ENCODE results near the gene MTA1.

Gene MTA1

DNA sequence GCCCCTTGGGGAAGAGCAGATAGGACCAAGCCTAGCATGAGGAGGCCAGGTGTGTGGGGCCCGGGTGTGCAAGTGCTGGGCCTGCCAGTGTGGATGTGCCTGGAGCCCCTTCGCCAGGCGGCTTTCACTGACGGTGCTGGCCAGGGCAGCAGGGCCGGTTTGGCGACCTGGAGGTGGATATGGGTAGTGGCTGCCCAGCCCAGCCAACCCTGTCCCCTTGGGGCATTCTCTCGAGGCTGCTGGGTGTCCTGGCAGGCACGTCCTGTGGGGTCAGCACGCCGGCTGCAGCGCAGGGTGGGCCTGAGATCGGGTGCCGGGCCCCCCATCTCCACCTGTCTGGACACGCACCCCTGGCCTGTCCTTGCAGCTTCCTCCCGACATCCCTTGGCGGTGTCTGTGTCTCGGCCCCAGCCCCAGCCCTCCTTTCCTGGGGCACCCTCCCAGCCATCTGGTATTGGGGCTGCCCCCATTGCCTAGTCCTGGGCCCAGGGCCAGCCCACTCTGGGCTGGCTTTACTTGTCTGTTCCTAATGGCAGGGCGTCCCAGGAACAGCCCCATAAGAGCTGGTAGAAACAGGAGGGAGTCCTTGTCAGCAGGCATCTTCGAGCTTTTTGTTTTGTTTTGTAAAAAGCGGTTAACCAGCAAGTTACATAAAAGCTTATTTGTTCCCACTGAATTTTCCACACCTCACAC is 47.8 kb downstream of the MTA1 start:
- no peak for FAIRE-seq

DNA sequence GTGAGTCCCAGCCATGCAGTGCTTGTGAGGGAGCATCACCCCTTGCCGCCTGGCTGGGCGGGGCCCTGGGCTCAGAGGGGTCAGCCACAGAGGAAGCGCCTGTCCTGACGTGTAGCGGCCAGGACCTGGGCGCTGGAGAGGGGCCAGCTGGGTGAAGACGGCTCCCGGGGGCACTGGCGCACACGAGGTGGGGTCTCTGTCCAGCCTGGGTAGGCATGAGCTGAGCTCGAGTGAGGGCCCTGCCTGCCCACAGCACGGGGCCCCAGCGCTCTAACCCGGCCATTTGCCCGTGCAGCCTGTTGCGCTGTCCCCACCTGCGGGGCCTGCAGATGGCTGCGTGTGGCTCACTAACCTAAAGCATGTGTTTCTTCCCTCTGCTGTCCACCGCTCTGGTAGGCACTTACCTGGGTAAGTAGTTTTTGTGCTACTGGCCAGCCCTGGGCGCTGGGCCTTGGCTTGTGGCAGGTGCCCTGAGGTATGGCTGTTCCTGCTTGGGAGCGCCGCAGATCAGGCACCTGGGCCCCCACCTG is 48.4 kb downstream of the MTA1 start:
- no peak for FAIRE-seq

DNA sequence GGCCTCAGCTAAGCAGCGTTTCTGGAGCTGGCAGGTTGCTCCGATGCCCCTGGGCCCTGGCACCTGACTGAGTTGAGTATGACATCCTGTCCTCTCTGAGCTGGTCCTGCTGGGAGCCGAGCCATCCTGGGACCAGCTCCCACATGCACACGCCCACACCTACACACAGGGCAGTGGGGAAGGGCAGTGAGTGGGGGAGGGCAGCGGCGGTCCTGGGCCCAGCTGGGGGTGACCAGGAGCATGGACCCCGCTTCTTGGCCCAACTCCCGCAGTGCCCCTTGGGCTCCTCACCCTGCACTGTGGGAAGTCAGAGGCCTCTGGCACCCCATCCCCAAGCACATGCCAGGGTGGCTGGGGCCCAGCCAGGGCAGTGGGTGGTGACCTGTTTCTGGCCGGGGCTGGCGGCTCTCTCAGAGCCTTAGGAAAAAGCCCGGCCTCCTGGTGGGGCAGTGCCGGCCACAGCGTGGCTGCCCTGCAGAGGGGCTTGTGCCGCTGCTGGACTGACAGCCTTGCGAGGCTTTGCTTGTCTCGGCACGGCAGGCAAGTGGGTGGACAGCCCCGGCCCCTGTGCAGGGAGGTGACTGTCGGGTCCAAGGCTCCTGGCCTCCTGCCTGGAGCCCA is 49.1 kb downstream of the MTA1 start:
- FAIRE-seq = no peak

DNA sequence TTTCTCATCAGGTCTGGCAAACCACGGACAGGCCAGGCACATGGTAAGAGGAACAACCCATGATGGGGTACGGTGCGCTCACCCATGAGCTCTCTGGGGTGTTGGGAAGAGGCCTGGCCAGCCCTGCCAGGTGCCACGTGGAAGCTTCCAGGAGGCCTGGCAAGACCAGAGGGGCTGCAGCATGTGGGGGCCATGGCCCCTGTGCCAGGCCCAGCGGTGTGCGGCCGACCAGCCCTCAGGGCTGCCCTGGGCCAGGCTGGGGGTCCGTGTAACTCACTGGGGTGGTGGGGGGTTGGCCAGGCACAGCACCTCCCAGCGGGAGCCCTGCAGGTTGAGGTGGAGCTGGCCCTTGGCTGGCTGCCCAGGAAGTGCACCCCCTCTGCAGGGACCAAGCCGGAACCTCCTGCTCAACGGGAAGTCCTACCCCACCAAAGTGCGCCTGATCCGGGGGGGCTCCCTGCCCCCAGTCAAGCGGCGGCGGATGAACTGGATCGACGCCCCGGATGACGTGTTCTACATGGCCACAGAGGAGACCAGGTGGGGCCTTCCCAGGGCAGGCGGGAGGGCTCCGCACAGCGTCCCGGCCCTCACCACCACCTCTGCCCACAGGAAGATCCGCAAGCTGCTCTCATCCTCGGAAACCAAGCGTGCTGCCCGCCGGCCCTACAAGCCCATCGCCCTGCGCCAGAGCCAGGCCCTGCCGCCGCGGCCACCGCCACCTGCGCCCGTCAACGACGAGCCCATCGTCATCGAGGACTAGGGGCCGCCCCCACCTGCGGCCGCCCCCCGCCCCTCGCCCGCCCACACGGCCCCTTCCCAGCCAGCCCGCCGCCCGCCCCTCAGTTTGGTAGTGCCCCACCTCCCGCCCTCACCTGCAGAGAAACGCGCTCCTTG is 50.1 kb downstream of the MTA1 start:
- FAIRE-seq = no peak

DNA sequence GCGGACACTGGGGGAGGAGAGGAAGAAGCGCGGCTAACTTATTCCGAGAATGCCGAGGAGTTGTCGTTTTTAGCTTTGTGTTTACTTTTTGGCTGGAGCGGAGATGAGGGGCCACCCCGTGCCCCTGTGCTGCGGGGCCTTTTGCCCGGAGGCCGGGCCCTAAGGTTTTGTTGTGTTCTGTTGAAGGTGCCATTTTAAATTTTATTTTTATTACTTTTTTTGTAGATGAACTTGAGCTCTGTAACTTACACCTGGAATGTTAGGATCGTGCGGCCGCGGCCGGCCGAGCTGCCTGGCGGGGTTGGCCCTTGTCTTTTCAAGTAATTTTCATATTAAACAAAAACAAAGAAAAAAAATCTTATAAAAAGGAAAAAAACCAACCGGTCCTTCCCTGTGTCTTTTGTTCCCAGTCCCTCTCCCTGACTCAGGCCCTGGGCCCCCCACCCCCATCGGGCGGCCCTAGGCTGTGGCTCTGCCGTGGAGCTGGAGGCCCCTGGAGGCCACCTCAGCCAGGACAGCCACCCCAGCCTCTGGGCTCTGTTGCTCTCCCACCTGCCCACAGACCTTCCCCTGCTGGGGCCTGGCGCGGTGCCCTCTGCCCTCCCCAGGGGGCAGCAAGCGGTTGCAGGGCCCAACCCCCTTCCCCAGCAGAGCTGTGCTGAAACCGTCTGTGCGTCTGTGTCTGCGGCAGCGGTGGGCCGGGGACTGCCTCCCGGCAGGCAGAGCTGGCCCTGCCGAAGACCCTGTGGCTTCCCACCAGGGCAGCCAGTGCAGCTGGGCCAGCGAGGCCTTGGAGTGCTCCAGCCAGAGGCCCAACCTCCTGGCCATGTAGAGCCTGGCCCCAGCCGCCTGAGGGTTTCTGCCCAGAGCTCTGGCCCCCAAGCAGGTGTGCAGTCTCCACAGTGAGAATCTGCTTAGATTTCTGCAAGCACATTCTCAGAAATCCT is 51.0 kb downstream of the MTA1 start:
- FAIRE-seq = no peak

DNA sequence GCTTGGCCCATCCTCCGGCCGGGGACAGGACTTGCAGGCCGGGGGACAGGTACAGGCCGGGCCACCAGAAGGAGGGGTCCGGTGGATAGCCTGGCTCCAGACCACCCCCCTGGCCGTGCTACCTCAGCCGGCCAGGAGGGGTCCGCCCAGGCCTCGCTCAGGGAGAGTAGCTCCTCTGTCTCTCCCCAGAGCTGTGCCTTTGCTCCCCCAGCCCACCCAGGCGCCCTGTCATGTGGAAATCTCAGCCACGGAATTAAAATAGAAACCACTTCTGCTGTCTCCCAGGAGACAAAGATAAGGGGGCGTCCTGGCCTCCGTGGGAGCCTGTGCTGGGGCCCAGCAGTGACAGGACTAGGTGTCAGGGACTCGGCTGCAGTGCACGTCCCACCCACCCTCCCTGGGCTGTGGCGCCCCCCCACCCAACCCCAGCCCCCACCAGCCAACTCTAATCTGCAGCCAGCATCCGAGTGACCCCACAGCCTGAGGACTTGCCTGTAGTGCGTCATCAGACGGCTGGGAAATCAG is 51.7 kb downstream of the MTA1 start:
- FAIRE-seq = no peak

DNA sequence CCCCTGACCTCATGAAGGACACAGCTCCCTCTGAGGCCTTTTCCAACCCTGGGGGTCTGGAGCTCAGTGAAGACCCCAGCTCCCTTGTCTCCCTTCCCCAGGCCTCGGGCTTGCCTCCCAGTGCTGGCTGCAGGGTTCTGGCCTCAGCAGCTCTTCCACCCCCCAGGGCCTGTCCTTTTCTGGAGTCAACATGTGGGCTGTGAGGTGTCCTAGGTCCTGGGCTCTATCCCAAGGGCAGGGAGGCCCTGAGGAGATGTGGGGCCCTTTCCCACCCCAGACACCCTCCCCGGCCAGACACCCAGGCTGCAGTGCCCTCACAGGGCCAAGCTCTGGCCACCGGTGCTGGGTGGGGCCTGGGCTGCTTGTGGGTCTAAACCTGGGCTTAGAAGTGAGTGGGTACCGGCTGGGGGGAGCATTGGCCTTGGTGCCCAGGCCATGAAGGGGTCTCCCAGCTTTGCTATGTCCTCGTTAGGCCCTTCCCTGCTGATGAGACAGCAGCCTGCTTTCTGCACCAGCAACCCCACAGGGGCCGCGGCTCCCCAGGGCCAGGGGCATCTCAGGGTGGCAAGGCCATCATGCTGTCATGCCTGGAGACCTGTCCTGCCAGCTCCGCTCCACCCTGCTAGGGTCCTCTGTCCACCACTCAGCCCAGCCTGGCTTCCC is 52.3 kb downstream of the MTA1 start:
- FAIRE-seq = no peak

DNA sequence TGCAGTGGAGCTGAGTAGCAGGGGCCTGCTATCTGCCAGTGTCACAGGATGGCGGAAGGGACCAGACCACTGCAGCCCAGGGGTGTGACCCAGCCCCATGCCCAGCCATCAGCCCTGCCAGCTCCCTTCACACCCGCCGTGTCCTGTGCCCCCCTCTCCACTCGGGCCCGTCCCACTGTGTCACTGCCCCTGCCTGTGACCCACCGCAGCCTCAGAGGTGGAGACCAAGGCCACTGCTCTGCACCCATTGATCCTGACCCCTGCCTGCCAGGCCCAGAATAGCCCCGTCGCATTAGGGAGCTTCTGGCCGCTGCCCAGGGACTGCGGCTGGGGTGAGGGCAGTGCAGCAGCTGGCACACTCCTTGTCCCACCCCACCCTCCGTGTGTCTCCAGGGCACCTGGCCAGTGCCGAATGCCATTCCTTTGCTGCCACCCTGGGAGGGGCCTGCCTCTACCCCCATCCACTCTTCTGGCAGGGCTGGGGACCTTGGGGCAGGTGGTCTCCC is 52.9 kb downstream of the MTA1 start:
- FAIRE-seq = no peak

DNA sequence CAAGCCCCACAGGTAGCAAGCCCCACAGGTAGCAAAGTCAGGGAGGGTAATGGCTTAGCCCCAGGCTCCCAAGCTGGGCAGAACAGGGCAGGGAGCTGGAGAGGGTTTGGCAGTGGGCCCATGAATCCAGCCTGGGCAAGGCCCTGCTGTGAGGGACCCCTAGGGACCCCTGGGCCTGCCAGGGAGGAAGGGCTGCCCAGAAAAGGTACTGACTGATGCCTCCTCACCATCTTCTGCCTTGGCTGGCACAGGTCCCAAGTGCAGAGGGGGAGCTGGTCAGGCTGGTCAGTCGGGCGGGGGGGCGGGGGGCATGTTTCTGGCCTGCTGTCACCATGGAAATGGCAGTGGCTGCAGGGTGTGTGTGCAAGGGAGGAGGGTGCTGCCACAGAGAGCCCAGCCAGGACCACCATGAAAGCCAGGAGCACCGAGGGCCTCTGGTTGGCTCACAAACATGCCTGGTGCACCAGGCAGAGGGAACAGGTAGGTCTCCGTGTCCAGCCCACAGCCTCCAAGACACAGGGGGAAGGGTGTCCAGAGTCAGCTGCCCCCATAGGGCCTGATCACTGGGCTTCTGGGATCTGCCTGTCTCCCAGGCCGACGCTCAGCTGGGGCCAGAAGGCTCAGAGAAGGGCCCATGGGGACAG is 53.5 kb downstream of the MTA1 start:
- no peak for FAIRE-seq

DNA sequence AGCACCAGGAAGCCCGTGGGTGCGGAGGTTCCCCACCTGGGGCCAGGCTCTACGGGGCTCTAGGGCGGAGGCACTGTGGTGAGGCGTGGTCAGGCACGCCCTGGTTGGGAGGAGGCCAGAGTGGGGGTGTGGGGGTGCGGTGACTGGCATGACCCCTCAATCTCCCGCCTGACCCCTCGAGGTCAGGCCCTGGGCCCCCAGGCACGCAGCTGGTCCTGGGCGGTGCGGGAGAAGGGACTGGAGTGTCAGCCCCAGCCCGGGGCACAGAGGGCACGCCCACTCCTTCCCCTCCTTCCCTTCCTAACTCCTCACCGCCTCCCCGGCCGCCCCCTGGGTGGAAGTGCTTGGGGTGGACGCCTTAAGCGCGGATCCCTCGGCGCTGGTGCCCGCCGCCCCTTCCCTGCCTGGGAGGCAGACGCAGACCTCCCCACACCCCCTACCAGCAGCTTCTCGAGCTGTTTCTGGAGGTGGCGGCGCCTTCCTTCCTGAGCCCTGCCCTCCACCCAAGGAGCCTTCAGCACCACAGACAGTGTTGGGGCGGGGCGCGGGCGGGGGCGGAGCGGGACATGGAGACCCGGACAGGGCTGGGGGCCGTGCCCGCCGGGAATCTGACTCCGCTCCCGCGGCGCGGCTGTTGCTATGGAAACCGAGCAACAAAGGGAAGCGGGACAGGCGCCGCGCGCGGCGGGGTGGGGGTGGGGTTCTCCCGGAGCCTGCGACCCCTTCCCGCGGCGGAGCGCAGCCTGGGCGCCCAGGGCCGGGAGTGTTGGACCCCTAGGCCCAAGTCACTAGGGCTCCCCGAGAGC is 54.3 kb downstream of the MTA1 start:
- no peak for FAIRE-seq

DNA sequence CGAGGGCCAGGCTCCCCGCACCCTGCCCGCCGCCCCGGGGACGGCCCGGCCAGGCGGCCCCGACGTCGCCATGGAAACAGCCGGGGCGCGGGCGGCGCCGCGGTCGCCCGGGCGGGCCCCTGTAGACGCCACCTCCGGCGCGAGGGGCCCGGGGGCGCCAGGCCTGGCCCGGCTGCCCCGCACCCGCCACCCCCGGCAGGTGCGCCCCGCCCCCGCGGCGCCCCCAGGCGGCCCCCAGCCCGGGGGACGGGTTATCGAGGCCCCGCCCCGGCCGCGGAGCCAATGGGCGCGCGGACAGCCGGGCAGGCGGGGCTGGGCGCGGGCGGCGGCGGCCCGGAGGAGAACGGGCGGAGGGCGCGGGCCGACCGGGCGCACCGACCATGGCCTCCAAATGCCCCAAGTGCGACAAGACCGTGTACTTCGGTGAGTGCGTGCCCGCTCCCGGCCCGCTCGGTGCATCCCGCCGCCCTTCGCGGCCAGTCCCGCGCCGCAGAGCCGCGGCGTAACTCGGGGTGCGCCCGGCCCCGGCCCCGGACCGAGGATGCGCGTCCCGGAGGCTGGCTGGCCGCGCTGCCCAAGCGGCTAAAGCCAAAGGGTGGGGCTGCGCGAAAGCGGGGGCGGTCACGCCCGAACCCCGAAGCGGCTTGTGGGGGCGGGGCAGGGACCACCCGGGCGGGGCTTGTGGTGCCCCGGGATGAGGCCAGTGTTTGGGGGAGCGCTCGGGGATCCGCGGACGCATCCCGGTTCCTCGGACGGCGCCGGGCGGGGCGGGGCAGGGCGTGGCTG is 55.0 kb downstream of the MTA1 start, which contains the start of gene CRIP2:
CRIP2 (plus strand) TSS at position 339 of the 786 bp plus-strand sequence; CDS start at position 381, 42 bp downstream.
- no peak for FAIRE-seq

DNA sequence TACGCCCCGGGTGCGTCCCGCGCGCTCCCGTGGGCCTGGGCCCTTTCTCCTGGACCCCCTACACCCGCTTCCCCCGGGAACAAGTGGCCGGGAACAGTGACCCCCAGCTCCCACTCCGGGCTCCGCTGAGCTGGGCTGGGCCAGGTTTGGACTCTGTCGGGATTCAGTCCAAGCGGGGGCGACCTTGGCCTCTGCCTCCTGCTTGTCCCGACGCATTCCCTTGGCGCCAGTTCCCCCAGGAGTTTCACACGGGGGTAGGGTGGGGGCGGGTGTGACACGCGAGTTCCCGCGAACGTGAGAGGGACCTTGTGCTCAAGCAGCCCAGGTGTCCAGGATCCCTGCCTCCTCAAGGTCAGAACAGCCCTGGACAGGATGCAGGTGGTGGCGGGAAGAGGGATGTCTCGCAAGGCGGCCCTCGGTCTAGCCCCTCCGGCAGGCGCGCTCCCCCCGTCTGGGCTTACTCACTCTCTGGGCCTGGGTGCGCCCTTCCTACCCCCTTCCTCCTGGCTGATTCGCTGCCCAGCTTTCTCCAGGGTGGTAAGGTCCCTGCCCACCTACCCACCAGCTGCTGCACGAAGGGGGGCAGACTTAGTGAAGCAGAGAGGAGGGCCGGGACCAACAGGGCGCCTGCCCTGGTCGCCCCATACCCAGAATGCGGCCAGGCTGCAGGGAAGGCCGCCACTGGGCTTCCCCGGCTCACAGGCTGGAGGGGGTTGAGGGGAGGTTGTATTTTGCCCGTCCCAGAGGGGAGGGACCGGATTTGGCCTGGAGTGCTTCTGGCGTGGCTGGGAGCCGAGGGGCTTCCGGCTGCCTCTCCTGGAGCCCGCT is 55.9 kb downstream of the MTA1 start:
- FAIRE-seq = no peak

DNA sequence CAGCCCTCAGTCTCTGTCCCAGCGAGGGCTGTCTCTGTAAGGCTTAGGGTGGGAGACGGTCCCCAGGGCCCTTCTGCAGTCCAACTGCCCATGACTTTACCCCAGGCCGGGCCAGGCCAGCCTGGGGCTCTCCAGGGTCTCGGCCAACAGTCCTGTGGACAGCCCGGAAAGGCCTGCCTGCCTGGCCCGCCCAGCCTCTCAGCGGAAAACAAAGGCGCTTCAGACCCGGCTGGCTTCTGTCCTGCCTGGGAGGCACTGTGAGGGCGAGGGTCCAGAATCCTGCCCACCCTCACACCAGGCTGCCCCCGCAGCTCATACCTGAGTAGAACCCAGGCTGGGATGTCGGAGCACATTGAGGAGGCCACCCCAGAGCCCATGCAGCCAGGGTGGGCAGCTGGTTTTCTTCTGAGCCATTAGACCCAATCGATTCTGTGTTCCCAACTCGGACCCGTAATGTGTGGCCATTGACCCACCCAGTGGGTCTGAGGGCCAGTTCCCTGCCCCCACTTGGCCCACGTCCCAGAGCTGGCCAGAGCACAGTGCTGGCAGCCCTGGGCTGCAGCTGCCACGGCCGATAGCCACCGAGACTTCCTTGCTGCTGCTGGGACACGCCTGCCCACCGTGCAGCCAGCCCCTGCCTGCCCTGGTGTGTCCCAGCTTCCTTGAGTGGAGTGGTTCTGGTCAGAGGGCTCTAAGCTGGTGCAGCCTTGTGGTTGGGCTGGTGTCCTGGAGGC is 56.6 kb downstream of the MTA1 start:
- FAIRE-seq = no peak

DNA sequence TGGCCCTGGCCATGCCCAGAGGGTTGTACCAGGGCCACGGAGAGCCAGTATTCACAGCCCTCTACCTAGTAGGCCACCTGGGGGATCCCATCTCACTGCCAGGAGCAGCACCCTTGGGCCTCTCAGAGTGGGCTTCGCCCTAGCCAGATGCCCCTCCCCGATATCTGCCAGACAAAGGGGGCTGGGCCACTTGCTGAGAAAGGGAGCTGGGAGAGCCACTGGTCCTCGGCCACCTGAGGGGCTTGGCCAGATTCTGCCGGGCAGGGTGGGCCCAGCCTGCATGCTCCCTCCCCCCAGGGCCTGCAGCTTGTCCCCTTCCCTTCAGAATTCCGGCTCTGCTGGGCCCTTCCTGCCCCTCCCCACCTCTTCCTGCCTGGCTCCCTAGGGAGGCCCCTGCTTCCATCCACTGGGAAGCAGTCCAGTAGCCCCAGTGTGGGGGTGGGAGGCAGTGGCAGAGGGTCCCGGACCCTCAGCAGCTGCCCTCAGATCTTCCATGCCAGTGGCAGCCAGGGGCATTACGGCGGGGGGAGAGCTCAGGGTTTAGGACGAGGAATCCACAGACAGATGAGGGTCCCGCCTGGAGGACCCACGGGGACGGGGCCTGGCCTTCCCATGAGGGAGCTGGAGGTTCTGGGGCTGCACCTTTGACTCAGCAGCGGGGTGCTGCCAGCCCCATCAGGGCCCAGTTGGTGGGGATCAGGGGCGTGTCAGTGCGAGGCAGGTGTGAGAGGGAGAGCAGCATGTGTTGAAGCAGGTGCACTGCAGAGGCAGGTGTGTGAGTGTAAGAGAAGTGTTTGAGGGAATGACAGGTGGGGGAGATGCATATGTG is 57.4 kb downstream of the MTA1 start:
- no peak for FAIRE-seq

DNA sequence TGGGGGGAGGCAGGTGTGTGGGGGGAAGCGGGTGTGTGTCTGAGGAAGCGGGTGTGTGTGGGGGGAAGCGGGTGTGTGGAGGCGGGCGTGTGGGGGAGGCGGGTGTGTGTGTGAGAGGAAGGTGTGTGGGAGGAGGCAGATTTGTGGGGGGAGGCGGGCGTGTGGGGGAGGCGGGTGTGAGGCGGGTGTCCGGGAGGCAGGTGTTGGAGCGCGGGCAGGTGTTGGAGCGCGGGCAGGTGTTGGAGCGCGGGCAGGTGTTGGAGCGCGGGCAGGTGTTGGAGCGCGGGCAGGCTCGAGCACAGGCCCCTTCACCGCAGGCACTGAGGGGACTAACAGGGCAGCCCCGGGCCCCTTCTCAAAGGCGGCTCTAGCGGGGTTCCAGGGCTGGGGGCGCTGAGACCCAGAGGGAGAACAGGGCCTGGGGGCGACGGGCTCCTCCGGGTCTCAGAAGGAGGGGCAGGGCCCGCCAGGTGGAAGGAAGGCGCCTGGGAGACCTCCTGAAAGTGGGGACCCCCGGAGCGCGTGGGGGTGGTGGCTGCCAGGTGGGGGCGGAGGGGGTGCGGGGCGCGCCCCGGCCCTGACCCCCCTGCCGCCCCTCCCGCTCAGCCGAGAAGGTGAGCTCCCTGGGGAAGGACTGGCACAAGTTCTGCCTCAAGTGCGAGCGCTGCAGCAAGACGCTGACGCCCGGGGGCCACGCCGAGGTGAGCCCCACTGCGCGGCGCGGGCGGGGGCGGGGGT is 58.2 kb downstream of the MTA1 start:
- no peak for FAIRE-seq

Data from islet of Langerhans (tissue), 1 donor.